Measurements from ENCODE around the gene CHKA. TPM values are rescaled to one million over a fixed set of nuclear protein-coding genes. Genes with fewer than 3 reads are reported as not detected.
A peak's percentile ranks its signal among the peaks of the same experiment; 100 is the strongest.
"Not testable (repeated sequence)": the region's sequence is repeated elsewhere in the genome, so short reads cannot be mapped to it uniquely, and the experiment has no call there.

Gene CHKA
- total RNA-seq, 1 donor from 2014 or later: 20.8 TPM

GRCh38 chr11:68115285-68115684 lies 5.9 kb downstream of the CHKA start:
- DNase-seq: no peak

GRCh38 chr11:68113986-68114385 lies 7.2 kb downstream of the CHKA start:
- peak; percentile 31 for DNase-seq

GRCh38 chr11:68107689-68108088 lies 13.5 kb downstream of the CHKA start:
- DNase-seq: no peak

- no peak for DNase-seq
Measured at GRCh38 chr11:68106165-68106940, 14.8 kb downstream of the CHKA start.

GRCh38 chr11:68099474-68100405 lies 21.4 kb downstream of the CHKA start:
- DNase-seq: no peak

GRCh38 chr11:68099057-68099456 lies 22.1 kb downstream of the CHKA start:
- DNase-seq: no peak

- DNase-seq: no peak
Measured at GRCh38 chr11:68096962-68097361, 24.2 kb downstream of the CHKA start.

- no peak for DNase-seq
Measured at GRCh38 chr11:68093565-68093964, 27.6 kb downstream of the CHKA start.

GRCh38 chr11:68092946-68093345 lies 28.2 kb downstream of the CHKA start:
- DNase-seq: not testable (repeated sequence)

GRCh38 chr11:68092411-68092810 lies 28.8 kb downstream of the CHKA start:
- no peak for DNase-seq

GRCh38 chr11:68090706-68091105 lies 30.5 kb downstream of the CHKA start:
- DNase-seq: no peak

GRCh38 chr11:68090287-68090686 lies 30.9 kb downstream of the CHKA start:
- DNase-seq: no peak

- DNase-seq: no peak
Measured at GRCh38 chr11:68089679-68090078, 31.5 kb downstream of the CHKA start.

- DNase-seq: no peak
Measured at GRCh38 chr11:68083517-68083916, 37.7 kb downstream of the CHKA start.

- no peak for DNase-seq
Measured at GRCh38 chr11:68082481-68082880, 38.7 kb downstream of the CHKA start.

- no peak for DNase-seq
Measured at GRCh38 chr11:68081691-68082090, 39.5 kb downstream of the CHKA start.

GRCh38 chr11:68080860-68081259 lies 40.3 kb downstream of the CHKA start:
- DNase-seq: no peak

GRCh38 chr11:68077617-68078582 lies 43.3 kb downstream of the CHKA start:
- no peak for DNase-seq

GRCh38 chr11:68076371-68077042 lies 44.7 kb downstream of the CHKA start:
- DNase-seq: no peak

- DNase-seq: no peak
Measured at GRCh38 chr11:68074584-68075352, 46.4 kb downstream of the CHKA start.
